Renal cortical epithelial cell (primary cell): ENCODE measurements around the gene KCTD19. TPM values are rescaled to one million over a fixed set of nuclear protein-coding genes. Genes with fewer than 3 reads are reported as not detected.

Experiments used
- DNase-seq: peaks from one replicate; pipeline ENCODE4 v3.0.0-alpha.2; 2011; ENCODE audit warnings: low read depth
- total RNA-seq: library from RNA; depleted of rRNA; stranded (reverse); fragments of >200 nt; gene quantifications from 2 replicates; pipeline ENCODE4 v1.2.3, GENCODE V29; 2014

Gene KCTD19
- total RNA-seq, 1 donor from 2014 or later: 0.25 TPM

DNA sequence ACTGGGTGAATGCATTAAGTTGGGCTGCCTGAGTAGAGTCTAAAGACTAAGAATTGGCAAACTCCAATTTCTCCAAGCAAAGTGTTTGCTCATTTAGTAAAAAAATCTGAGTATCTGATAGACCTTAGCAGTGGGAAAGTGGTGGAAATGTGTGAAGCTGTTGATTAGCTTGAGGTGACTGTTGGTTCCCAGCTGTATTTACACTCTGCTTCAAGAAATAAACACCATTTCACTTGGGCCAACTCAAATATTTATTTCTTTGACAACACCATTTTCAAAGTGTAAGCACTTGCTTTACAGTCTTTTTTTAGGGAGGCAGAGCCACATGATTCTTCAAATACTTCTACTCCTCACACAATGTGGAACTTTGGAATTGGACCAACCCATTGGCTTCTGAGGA is 8.7 kb downstream of the KCTD19 start:
- no peak for DNase-seq

DNA sequence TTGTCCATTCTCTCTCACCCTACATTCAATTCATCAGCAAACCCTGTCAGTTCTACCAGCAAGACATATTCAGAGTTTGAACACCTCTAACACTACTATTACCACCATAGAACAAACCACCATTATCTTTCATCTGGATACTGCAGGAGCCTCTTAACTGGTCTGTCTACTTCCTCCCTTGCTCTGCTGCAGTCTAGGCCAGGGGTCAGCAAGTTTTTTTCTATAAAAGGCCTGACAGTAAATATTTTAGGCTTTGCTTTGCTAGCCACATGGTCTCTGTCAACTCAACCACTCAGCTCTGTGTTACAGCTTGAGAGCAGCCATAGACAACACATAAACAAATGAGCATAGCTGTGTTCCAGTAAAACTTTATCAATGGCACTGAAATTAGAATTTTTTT is 13.8 kb downstream of the KCTD19 start:
- DNase-seq: no peak

DNA sequence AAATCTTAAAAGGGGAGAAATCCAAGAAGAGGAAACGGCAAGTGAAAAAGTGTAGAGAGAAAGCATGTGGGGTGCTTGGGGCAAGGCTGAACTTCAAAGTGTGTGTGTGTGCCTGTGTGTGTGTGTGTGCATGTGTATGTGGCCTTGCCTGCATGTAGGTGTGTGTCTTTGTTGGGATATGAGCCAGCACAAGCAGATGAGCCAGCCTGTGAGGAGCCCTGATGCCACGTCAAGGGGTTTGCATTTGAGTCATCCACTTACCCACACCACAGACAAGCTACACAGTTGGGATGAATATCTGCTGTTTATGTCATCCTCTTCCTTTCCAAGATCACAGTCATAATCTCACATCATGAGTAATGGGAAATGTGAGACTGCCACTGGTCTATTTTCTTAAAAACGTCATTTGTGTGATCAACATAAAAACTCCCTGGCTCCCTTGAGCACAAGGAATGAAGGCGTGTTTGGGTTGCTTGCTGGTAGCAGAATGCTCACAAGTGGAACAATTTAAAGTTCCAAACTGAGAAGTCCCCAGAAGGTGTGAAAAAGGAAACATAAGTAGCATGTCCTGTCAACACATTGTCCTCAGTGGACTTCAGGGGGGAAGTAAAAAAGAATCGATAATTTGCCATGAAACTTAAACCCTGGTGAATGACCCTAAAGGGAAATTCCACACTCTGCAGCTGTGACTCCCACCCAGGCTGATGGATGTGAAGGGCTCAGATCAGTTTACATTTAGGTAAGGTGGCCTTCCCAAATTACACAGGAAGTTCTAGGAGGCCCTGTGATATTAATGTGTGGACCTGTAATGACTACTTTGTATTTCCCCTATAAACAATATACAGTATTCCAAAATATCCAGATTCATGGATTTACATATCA is 14.7 kb downstream of the KCTD19 start:
- DNase-seq: peak; percentile 99

DNA sequence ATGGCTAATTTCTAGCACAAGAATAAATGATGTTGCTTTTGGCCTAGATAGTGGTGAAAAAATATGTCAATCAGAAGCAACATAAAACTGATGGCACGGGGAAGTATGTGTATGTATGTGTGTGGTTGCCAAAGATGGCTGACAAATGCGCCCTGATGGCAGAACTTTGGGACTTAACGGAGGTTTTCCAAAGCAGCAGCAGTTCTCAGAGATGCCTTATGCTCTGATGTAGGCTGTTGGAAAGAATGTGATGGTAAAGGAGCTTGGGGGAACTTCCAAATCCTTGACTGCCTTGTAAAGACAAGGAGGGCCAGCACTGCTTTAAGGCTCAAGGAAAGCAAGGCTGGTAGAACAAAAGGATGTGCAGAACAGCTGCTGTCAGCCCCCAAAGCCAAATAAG is 16.0 kb downstream of the KCTD19 start:
- DNase-seq: no peak

DNA sequence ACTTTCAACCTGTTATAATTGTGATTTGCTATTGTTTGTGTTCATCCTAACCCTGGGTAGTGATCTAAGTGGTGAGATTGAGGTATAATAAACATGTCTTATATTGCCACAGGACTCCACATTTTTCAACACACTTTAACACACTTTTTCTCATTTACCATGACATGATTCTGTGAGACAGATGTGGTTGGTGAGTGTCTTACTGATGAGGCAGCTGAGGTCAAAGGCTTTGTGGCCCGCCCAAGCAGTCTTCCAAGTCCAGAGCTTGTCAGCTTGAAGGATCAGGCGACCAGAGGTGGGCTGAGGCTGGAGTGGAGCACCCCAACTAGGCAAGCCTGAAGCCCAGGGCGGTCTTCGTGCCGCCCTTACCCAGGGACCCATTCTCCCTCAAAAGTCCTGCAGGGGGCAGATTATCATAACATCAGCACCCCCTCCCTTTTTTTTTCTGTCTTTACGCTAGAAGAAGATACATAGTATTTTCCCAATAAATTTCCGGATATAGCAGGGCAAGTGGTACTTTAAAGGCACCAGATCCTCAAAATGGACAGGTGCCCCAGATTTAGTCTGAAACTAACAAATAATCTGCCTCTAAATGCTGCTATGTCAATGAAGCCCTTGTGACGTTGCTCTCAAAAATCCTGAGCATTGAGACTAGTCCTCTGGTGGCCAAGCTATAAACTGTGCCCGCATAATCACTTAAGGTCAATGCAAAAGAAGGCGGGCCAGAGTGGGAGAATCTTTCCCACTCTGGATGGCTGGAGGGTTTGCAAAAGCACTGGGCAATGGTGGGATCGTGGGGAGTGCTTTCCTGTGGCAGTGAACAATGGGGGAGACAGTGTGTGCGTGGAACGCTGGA is 21.1 kb downstream of the KCTD19 start:
- DNase-seq: no peak

DNA sequence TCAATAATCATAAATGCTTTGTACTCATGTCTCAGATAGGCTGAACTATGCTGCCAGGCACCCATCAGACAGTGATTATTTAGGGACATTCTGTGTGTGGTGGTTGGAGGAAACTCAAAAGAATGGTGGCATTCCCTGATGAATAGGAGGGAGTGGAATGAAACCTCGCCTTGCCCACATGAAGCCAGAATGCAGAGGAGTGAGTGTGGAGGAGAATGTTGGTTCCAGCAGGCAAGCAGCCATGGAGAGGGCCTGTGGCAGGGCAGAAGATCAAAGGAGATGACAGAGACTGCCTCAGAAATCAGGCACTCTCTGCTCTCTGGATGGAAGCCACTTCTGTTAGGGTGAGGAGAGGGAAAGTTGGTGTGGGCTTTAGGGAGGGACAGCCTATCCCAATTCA is 22.5 kb downstream of the KCTD19 start:
- peak; percentile 31 for DNase-seq

DNA sequence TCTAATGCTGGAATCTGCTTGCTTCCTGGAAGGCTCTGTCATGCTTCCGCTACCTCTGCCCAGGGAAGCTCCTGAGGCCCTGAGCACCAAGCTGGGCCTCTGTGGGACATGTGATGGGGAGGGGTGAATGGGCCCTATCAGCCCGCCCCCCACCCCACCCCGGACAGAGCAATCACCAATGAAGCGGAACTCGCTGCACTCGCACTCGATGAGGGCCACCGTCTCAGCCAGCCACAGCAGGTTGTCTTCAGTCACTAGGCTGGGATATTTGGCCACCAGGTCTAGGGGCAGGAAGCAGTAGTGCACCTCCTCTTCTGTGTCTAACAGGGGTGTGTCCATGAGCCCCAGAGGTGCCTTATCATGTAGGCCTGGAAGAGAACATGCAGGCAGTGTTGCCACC is 23.6 kb downstream of the KCTD19 start:
- no peak for DNase-seq

DNA sequence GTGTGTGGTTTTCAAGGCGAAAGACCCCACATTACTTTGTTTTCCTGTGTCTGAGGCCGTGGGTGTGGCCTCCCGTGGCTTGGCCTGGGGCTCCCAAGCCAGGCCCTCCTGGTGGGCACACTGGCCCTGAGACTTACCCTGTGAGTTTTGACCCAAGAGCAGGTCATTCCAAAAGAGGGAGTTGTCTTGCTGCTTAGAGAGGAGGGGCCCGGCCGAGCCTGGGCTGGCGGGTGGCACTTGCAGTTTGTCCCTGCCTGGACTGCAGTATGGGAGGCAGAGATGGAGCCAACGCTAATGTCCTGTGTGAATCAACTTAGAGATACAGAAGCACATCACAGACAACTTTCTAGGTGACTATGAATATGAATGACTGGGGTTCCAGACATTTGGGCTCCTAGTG is 24.5 kb downstream of the KCTD19 start:
- DNase-seq: no peak

DNA sequence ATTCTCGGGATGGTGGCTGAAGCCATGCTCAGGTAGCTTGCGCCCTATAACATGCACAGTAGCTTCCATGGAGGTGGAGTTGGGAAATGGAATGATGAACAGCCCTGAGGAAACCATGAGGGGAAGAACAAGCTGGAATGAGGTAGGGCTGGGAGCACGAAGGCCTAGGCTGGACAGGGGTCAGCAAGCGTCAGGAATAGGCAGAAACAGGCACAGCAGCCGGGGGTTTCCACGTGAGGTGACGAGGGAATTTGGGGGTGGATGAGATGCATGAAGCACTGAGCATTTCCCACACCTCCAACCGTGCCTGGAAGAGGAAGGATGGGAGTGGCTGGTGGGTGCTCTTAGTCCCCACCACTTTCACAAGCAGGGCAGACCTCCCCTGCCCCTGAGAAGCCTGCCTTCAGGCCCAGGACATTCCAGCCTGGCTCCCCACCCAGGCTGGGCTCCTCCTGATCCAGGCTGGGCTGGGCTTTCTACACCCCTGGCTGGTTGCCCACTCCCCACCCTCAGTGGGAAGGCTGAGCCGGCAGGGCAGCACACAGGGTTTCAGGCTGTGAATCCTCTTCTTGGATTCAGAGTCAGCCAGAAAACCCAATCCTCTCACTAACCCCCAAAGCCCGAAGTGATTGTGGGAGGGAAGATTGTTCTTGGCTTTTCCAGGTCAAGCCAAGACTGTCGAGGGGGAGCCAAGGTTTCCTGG is 25.3 kb downstream of the KCTD19 start:
- no peak for DNase-seq

DNA sequence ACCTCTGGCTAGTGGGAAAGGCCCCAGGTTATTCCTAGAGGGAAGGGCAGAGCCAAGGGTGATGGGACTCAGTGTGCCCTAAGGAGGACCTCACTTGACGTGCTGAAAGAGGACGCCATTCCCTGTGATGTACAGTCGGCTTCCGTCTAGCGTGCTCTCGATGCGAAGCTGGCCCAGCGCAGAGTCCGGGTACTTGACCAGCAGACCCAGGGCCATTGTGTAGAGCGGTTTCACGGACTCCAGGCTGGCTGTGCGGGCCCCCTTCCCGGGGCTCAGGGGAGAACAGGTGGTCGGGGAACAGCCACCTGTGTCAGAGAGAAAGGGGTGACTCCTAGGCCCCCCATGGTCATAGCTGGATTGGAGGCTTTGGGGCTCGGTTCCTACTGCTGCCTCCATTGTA is 27.3 kb downstream of the KCTD19 start:
- no peak for DNase-seq

DNA sequence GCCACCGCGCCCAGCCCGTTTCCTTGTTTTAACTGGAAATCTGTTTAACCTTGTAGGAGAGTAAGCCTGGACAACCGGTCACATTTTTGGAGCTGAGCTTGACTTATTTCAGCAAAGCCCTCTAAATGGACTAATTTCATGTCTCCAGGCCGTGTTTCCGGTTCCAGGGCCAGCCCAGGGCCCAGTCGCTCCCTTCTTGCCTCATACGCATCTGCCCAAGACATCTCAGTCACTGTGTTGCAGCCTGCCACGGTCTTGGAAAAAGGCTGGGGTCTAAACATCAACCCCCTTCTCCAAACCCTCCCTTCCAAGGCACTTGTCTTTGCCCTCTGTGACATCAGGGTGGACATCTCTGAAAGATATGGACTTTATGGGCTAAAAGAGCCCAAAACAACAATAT is 28.3 kb downstream of the KCTD19 start:
- no peak for DNase-seq

DNA sequence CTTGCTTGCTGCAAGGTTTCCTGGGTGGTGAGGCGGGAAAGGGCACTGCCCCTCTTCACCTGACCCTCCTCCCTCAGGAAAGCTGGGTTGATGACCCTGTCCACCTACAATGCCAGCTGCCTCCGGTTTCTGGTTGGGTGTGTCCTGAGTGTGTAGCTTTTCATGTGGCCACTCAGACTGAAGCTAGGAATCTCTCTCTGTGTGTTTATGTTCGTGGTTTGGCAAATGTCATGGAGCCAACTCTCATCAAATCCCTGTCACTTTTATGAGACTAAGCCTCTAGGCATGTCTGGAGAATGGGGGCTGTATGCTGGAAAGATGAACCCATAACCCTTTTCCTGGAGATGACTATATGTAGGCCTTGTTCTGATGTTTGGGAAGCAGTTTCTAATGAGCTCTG is 30.1 kb downstream of the KCTD19 start:
- DNase-seq: peak; percentile 44

DNA sequence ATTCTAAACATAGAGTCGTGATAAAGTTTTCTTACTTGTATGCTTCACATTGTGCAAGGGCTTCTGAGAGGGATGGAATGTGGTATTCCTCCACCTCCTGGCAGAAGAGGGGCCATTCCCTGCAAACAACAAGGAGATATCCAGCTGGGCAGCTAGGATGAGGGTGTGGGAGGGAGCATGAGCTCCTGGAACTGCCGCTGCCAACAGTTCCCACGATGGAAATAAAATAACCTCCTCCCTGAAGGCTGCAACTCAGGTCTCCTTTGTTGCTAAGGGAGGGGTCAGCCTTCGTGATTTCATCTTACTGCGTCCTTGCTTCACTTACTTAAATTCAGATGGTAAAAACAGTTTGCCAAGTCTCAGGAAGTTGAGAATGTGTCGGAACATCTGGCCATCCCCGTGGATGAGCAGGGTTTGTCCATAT is 31.6 kb downstream of the KCTD19 start:
- no peak for DNase-seq

DNA sequence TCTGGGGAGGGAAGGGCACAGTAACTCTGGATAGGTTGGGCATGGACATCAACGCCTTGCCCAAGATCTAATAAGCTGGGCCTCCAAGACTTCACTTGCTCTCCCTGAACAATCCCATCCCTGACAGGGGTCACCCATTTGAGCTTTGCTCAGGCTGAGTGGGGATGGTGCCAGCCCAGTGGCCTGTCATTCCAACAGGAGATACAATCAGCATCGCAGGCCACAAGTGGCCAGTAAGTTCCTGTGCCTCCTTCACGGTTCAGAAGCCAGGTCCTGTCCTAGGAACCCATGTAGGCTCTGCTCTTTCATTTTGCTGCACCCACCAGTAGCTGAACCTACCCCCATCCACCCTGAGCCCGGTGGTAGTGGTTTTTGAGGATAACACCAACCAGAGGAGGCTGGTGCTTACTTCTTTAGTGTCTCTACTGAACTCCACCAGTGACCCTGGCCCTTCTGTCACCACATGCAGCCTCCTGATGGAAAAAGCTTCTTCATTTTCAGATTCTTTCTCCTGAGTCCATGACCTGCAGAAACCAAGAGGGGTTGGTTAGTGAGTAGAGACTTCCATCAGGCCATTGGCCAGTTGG is 32.3 kb downstream of the KCTD19 start:
- DNase-seq: no peak

DNA sequence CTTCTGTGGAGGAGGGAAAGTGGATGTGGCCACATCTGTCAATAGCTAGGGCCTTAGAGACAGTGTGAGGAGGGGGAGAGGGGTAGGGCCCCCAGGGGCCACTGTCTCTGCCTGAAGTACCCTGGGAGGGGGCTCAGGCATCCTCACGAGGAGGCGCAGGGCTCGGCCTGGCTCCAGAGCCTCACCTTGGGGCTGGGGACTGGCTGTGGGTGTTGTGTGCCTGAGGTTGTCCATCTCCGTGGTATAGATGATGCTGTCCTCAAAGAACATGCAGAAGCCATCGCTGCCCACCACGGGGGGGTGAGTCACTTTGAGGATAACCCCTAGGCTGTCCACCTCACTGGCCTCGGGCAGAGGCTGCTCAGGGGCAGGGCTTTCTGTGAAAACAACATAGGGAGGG is 35.1 kb downstream of the KCTD19 start:
- no peak for DNase-seq

DNA sequence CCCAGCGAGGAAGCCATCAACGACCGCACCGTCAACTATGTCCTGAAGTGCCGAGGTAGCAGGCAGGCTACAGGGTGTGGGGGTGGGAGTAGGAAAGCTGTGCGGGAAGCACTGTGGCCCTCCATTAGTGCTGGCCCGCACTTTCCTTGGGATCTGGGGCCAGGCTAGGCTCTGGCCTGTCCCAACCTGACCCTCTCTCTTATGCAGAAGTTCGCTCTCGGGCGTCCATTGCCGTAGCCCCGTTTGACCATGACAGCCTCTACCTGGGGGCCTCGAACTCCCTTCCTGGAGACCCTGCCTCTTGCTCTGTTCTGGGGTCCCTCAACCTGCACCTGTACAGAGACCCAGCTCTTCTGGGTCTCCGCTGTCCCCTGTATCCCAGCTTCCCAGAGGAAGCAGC is 38.6 kb downstream of the KCTD19 start:
- no peak for DNase-seq

DNA sequence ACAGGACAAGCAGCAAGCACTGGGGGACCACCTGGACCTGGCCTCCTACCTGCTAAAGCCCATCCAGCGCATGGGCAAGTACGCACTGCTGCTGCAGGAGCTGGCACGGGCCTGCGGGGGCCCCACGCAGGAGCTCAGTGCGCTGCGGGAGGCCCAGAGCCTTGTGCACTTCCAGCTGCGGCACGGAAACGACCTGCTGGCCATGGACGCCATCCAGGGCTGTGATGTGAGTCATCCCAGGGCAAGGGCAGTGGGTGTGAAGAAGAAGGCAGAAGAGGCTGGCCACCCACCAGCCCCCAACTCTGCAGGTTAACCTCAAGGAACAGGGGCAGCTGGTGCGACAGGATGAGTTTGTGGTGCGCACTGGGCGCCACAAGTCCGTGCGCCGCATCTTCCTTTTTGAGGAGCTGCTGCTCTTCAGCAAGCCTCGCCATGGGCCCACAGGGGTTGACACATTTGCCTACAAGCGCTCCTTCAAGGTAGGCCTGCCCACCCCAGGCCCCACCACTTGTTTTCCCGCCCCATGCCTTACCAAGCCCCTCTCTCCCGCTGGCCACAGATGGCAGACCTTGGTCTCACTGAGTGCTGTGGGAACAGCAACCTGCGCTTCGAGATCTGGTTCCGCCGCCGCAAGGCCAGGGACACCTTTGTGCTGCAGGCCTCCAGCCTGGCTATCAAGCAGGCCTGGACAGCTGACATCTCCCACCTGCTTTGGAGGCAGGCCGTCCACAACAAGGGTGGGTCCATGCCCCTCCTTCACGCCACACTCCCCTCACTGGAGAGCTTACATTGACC is 39.9 kb downstream of the KCTD19 start:
- no peak for DNase-seq

DNA sequence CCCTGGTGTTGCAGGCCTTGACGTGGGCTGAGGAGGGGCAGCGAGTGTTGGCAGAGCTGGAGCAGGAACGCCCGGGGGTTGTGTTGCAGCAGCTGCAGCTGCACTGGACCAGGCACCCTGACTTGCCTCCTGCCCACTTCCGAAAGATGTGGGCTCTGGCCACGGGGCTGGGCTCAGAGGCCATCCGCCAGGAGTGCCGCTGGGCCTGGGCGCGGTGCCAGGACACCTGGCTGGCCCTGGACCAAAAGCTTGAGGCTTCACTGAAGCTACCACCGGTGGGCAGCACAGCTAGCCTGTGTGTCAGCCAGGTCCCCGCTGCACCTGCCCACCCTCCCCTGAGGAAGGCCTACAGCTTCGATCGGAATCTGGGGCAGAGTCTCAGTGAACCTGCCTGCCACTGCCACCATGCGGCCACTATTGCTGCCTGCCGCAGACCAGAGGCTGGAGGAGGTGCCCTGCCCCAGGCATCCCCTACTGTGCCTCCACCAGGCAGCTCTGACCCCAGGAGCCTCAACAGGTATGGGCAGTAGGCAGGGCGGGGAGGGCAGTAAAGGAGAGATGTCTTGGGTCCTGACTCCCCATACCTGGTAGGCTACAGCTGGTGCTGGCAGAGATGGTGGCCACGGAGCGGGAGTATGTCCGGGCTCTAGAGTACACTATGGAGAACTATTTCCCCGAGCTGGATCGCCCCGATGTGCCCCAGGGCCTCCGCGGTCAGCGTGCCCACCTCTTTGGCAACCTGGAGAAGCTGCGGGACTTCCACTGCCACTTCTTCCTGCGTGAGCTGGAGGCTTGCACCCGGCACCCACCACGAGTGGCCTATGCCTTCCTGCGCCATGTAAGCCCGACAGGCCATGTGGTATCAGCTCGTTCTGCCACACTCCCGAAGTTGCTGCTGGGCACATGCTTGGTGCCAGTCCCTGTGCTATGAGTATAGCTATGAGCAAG is 41.6 kb downstream of the KCTD19 start:
- peak; percentile 32 for DNase-seq

DNA sequence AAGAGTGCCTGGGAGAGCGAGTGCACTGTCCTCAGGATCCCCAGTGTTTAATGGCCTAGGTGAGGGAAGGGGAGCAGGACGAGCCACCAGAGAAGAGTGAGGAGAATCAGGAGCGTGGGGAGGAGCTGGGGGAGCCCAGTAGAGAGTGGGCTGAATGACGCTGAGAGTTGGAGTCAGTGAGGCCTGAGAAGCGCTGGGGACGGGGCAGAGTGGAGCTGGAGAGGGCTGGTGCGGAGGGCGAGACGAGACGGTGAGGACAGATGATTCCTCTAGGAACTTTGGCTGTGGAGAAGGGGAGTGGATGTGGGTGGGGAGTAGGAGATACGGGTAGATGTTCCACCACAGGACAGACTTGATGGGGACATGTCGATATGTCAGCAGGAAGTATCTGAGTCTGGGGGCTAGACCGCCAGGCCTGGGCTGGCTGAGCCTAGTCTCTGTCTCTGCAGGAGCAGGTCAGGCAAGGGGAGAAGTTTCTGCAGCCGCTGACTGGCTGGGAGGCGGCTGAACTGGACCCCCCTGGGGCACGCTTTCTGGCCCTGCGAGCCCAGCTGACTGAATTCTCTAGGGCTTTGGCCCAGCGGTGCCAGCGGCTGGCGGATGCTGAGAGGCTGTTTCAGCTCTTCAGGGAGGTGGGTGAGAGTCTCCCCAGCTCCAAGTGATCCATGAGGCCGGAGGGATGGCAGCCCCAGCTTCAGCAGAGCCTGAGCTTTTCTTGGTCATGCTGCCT is 42.5 kb downstream of the KCTD19 start:
- no peak for DNase-seq
